K562 (cell line): Measurements from ENCODE around the gene PIK3R2. TPM values are rescaled to one million over a fixed set of nuclear protein-coding genes. Genes with fewer than 3 reads are reported as not detected.

ENCODE experiments used
- BRCA1 ChIP-seq, 2 experiments: fragments of 450-650 bp in 1 of 2; sonication (generic) in 1 of 2; formaldehyde crosslinking in 1 of 2; IDR thresholded peaks; 2 replicates each; pipeline versions ENCODE4 v1.5.0 to v1.6.1; 2017 to 2020; ENCODE audit warnings: mild to moderate bottlenecking in 1 of 2, missing genetic modification reagents in 1 of 2
- BRF1 ChIP-seq: IDR thresholded peaks from 3 replicates; pipeline ENCODE4 v1.6.1; 2011; ENCODE audit warnings: borderline replicate concordance, mild to moderate bottlenecking; ENCODE audit not compliant: insufficient read length; ENCODE audit errors: extremely low read depth
- C11orf30 ChIP-seq: fragments of 450-650 bp; IDR thresholded peaks from 2 replicates; pipeline ENCODE4 v1.6.1; 2016; ENCODE audit warnings: low read depth, mild to moderate bottlenecking
- CEBPG ChIP-seq, 3 experiments: fragments of 200-800 bp in 1 of 3; sonication (Bioruptor generic) in 1 of 3; sonication (generic) in 1 of 3; formaldehyde crosslinking in 1 of 3; IDR thresholded peaks in 2 of 3; conservative IDR thresholded peaks in 1 of 3; 2 replicates each; pipeline versions ENCODE4 v1.6.1 to v1.8.0; 2016 to 2022; ENCODE audit warnings: missing compliant biosample characterization in 2 of 3, missing genetic modification characterization in 2 of 3, mild to moderate bottlenecking in 1 of 3, missing genetic modification reagents in 1 of 3
- CREB5 ChIP-seq: fragments of 250-450 bp; sonication (Bioruptor Pico); IDR thresholded peaks from 2 replicates; pipeline ENCODE4 v1.5.0; 2020; ENCODE audit warnings: mild to moderate bottlenecking
- DPF2 ChIP-seq: fragments of 450-650 bp; IDR thresholded peaks from 2 replicates; pipeline ENCODE4 v1.6.1; 2016
- EHMT2 ChIP-seq: fragments of 450-650 bp; IDR thresholded peaks from 2 replicates; pipeline ENCODE4 v1.6.1; 2018; ENCODE audit warnings: antibody characterized with exemption
- EP300 ChIP-seq: IDR thresholded peaks from 2 replicates; pipeline ENCODE4 v1.6.1; 2012; ENCODE audit warnings: low read length, improper control_type of control experiment
- FOSL1 ChIP-seq: fragments of 200-800 bp; sonication (Bioruptor generic); conservative IDR thresholded peaks from 2 replicates; pipeline ENCODE4 v1.6.1; 2016; ENCODE audit warnings: missing genetic modification characterization, missing compliant biosample characterization
- GATAD2A ChIP-seq: fragments of 450-650 bp; IDR thresholded peaks from 2 replicates; pipeline ENCODE4 v1.6.1; 2017
- HBP1 ChIP-seq: fragments of 450-650 bp; formaldehyde crosslinking; IDR thresholded peaks from 2 replicates; pipeline ENCODE4 v1.4.0; 2022; ENCODE audit warnings: missing genetic modification characterization
- IFI16 ChIP-seq: fragments of 250-450 bp; sonication (Bioruptor Pico); IDR thresholded peaks from 2 replicates; pipeline ENCODE4 v2.1.2; 2022; ENCODE audit warnings: mild to moderate bottlenecking, inconsistent platforms
- KAT7 ChIP-seq: sonication (generic); formaldehyde crosslinking; IDR thresholded peaks from 2 replicates; pipeline ENCODE4 v1.8.0; 2022; ENCODE audit warnings: missing genetic modification reagents, mild to moderate bottlenecking, borderline replicate concordance
- PHF21A ChIP-seq: fragments of 450-650 bp; IDR thresholded peaks from 2 replicates; pipeline ENCODE4 v1.6.1; 2017; ENCODE audit warnings: low read depth, borderline replicate concordance
- PYGO2 ChIP-seq: fragments of 450-650 bp; IDR thresholded peaks from 2 replicates; pipeline ENCODE4 v1.6.1; 2016; ENCODE audit warnings: mild to moderate bottlenecking, missing genetic modification characterization, moderate library complexity, missing compliant biosample characterization
- RBM34 ChIP-seq: fragments of 200-400 bp; formaldehyde crosslinking; IDR thresholded peaks from 2 replicates; pipeline ENCODE4 v1.6.1; 2018; ENCODE audit warnings: low read length, borderline replicate concordance; ENCODE audit not compliant: insufficient read depth
- RNF2 ChIP-seq: sonication (generic); IDR thresholded peaks from 2 replicates; pipeline ENCODE4 v1.6.1; 2016
- SMARCA4 ChIP-seq: fragments of 450-650 bp; IDR thresholded peaks from 2 replicates; pipeline ENCODE4 v1.6.1; 2016
- SRSF7 ChIP-seq: fragments of 200-400 bp; formaldehyde crosslinking; optimal IDR thresholded peaks from 2 replicates; pipeline ENCODE3; 2017; ENCODE audit warnings: mild to moderate bottlenecking, low read depth, low read length
- TCF7 ChIP-seq: sonication (generic); IDR thresholded peaks from 2 replicates; pipeline ENCODE4 v1.6.1; 2016; ENCODE audit warnings: antibody characterized with exemption, borderline replicate concordance
- TEAD1 ChIP-seq, 2 experiments: fragments of 450-650 bp in 1 of 2; sonication (generic) in 1 of 2; formaldehyde crosslinking; IDR thresholded peaks; 2 replicates each; pipeline versions ENCODE4 v1.4.0 to v1.8.0; 2020 to 2022; ENCODE audit warnings: mild to moderate bottlenecking in 2 of 2, missing genetic modification reagents in 1 of 2
- ZBTB2 ChIP-seq: fragments of 450-650 bp; IDR thresholded peaks from 2 replicates; pipeline ENCODE4 v1.6.1; 2016; ENCODE audit warnings: antibody characterized with exemption
- ZNF239 ChIP-seq: fragments of 250-450 bp; sonication (Bioruptor Pico); IDR thresholded peaks from 2 replicates; pipeline ENCODE4 v1.4.0; 2020; ENCODE audit warnings: mild to moderate bottlenecking
- ZNF589 ChIP-seq: fragments of 200-800 bp; sonication (Bioruptor generic); IDR thresholded peaks from 2 replicates; pipeline ENCODE4 v1.6.1; 2016; ENCODE audit warnings: low read depth, missing genetic modification characterization, missing compliant biosample characterization
- ZNF764 ChIP-seq: fragments of 250-450 bp; sonication (Bioruptor Pico); IDR thresholded peaks from 2 replicates; pipeline ENCODE4 v1.4.0; 2020; ENCODE audit warnings: low read depth, mild to moderate bottlenecking, moderate library complexity
- ZNF778 ChIP-seq: fragments of 450-650 bp; formaldehyde crosslinking; IDR thresholded peaks from 2 replicates; pipeline ENCODE4 v1.4.0; 2020; ENCODE audit warnings: mild to moderate bottlenecking, moderate library complexity
- polyA plus RNA-seq, 8 experiments: library from polyadenylated mRNA; depleted of rRNA in 4 of 8; stranded (reverse) in 5 of 8; unstranded in 3 of 8; fragments of >200 nt; fragmentation: Nextera tagmentation in 2 of 8; fragmentation: Illumina TruSeq in 1 of 8; extraction: Ambion mirVana in 2 of 8; extraction: Trizol in 1 of 8; gene quantifications; 2 replicates each; pipeline versions ENCODE4 v1.2.1 to v1.2.3, GENCODE V29; 2011 to 2014; ENCODE audit warnings: inconsistent platforms in 1 of 8, missing spikeins in 1 of 8
- total RNA-seq, 7 experiments: library from RNA; depleted of rRNA in 6 of 7; stranded (reverse); fragments of >200 nt in 6 of 7; fragmentation: Illumina TruSeq in 2 of 7; extraction: Trizol in 2 of 7; gene quantifications; 2 replicates each; pipeline versions ENCODE4 v1.2.1 to v1.2.3, GENCODE V29; 2011 to 2021; ENCODE audit warnings: low replicate concordance in 1 of 7

Gene PIK3R2
- total and polyA plus RNA-seq, 9 of the 15 experiments (the other 6 are each of a cell fraction or from before 2014, with no cell fraction given): 0.39 to 37.9 (median 5.3) TPM

- TF ChIP-seq CEBPG (CRISPR knock-in tag; IDR thresholded peaks at IDR 0.05) (no peak), CEBPG (tag; conservative IDR thresholded peaks at IDR 0.05 in 1 of 2, IDR thresholded peaks at IDR 0.05 in 1 of 2) (peak in 1 of 2 experiments; percentile 63; a peak in 1 of 4 replicates), RBM34 (no peak), ZBTB2 (no peak), TEAD1 (CRISPR knock-in tag; IDR thresholded peaks at IDR 0.05) (no peak), PHF21A (0 out of 2 replicates have a peak, but pooled peaks have one; percentile 43), ZNF589 (CRISPR knock-in tag) (0 out of 2 replicates have a peak, but pooled peaks have one; percentile 33), TCF7 (no peak), SRSF7 (no peak), IFI16 (CRISPR knock-in tag) (no peak), ZNF239 (CRISPR knock-in tag) (no peak), EP300 (no peak), C11orf30 (no peak), RNF2 (no peak), DPF2 (no peak), CREB5 (no peak), FOSL1 (no peak), HBP1 (CRISPR knock-in tag) (no peak), PYGO2 (tag) (no peak), EHMT2 (no peak), GATAD2A (no peak), KAT7 (no peak; the same call in 1 of the 2 replicates), ZNF764 (no peak), BRF1 (no peak), ZNF778 (no peak), SMARCA4 (no peak), BRCA1 (IDR thresholded peaks at IDR 0.05) (no peak), BRCA1 (CRISPR knock-in tag; IDR thresholded peaks at IDR 0.05) (no peak)
Measured at GRCh38 chr19:18109733-18110608, 43.0 kb upstream of the PIK3R2 start (continued).
